Caco-2 (cell line): ENCODE results near the gene PDE11A. TPM values are rescaled to one million over a fixed set of nuclear protein-coding genes. Genes with fewer than 3 reads are reported as not detected.

Experiments
- BruUV-seq: library from RNA; stranded (reverse); fragments of 400-500 nt; replicated peaks from 2 replicates; lab custom pipeline; 2021; lab: Mats Ljungman, UMichigan
- CTCF ChIA-PET: fragments of 300-600 bp; sonication (Branson Sonifier 250); formaldehyde crosslinking; loops from one replicate; lab custom pipeline; 2022; ENCODE audit warnings: antibody characterized with exemption; lab: Charles Lee
- POLR2A ChIA-PET: fragments of 300-600 bp; sonication (Branson Sonifier 250); formaldehyde crosslinking; loops from one replicate; lab custom pipeline; 2022; ENCODE audit warnings: antibody characterized with exemption; lab: Charles Lee
- DNase-seq, 2 experiments: peaks; one replicate each; pipeline versions ENCODE4 v3.0.0 to v3.0.0-alpha.2; 2020 to 2022
- H3K27me3 ChIP-seq: replicated peaks from 2 replicates; pipeline ENCODE4 v1.6.0; 2011; ENCODE audit warnings: low read length; ENCODE audit not compliant: control insufficient read depth, insufficient read depth
- H3K36me3 ChIP-seq: 2 replicates; pipeline ENCODE4 v1.5.1; 2011; ENCODE audit warnings: low read length; ENCODE audit not compliant: control insufficient read depth, insufficient read depth
- H3K4me1 ChIP-seq: fragments of 250-450 bp; sonication (Bioruptor Pico); 2 replicates; pipeline ENCODE4 v1.5.1; 2020; ENCODE audit warnings: mild to moderate bottlenecking
- H3K4me3 ChIP-seq: 2 replicates; pipeline ENCODE4 v1.5.1; 2011; ENCODE audit warnings: low read depth, mild to moderate bottlenecking, control low read depth, low read length
- H3K9me3 ChIP-seq: fragments of 250-450 bp; sonication (Bioruptor Pico); 2 replicates; pipeline ENCODE4 v1.5.1; 2020; ENCODE audit warnings: mild to moderate bottlenecking, moderate library complexity
- H3K27ac Mint-ChIP-seq: one replicate; pipeline ENCODE4 v1.8.0; 2022; ENCODE audit warnings: mixed read lengths; ENCODE audit not compliant: unreplicated experiment
- H3K27me3 Mint-ChIP-seq: one replicate; pipeline ENCODE4 v1.8.0; 2022; ENCODE audit warnings: mixed read lengths; ENCODE audit not compliant: insufficient read depth, unreplicated experiment
- H3K36me3 Mint-ChIP-seq: one replicate; pipeline ENCODE4 v1.8.0; 2022; ENCODE audit warnings: mild to moderate bottlenecking, mixed read lengths; ENCODE audit not compliant: insufficient read depth, unreplicated experiment
- H3K4me1 Mint-ChIP-seq: one replicate; pipeline ENCODE4 v1.8.0; 2022; ENCODE audit warnings: low read depth, mixed read lengths; ENCODE audit not compliant: unreplicated experiment
- H3K4me3 Mint-ChIP-seq: one replicate; pipeline ENCODE4 v1.8.0; 2022; ENCODE audit warnings: mild to moderate bottlenecking, moderate library complexity, mixed read lengths; ENCODE audit not compliant: unreplicated experiment
- H3K9me3 Mint-ChIP-seq: one replicate; pipeline ENCODE4 v1.8.0; 2022; ENCODE audit warnings: mixed read lengths; ENCODE audit not compliant: unreplicated experiment
- intact Hi-C: fragments of 100-400 bp; cut with micrococcal nuclease; formaldehyde crosslinking; loops from one replicate; pipeline ENCODE4 v1.10.0; 2022; ENCODE audit not compliant: unreplicated experiment
- total RNA-seq: library from RNA; stranded (reverse); gene quantifications from 2 replicates; pipeline ENCODE4 v1.2.3, GENCODE V29; 2022
- TF ChIP-seq, protein P1 (sequence below), 2 experiments: fragments of 200-600 bp in 1 of 2; IDR thresholded peaks; 1 replicate in 1 of 2; 2 replicates in 1 of 2; pipeline versions ENCODE4 v1.5.1 to v1.8.0; 2011 to 2022; ENCODE audit warnings: antibody characterized with exemption in 1 of 2, control low read depth in 1 of 2, inconsistent platforms in 1 of 2, low read depth in 1 of 2, low read length in 1 of 2, mild to moderate bottlenecking in 1 of 2, moderate library complexity in 1 of 2; ENCODE audit not compliant: insufficient read depth in 1 of 2, severe bottlenecking in 1 of 2, unreplicated experiment in 1 of 2

The PDE11A gene
- total RNA-seq, 1 experiment from 2014 or later, result 0.25 TPM

- peak in 1 of 2 experiments; percentile 36 for DNase-seq
- no TSS peak for BruUV-seq
- TF ChIP-seq, protein P1, sequence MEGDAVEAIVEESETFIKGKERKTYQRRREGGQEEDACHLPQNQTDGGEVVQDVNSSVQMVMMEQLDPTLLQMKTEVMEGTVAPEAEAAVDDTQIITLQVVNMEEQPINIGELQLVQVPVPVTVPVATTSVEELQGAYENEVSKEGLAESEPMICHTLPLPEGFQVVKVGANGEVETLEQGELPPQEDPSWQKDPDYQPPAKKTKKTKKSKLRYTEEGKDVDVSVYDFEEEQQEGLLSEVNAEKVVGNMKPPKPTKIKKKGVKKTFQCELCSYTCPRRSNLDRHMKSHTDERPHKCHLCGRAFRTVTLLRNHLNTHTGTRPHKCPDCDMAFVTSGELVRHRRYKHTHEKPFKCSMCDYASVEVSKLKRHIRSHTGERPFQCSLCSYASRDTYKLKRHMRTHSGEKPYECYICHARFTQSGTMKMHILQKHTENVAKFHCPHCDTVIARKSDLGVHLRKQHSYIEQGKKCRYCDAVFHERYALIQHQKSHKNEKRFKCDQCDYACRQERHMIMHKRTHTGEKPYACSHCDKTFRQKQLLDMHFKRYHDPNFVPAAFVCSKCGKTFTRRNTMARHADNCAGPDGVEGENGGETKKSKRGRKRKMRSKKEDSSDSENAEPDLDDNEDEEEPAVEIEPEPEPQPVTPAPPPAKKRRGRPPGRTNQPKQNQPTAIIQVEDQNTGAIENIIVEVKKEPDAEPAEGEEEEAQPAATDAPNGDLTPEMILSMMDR (IDR thresholded peaks at IDR 0.05; ENCODE audit: insufficient read depth in 1 of 2, low read depth in 1 of 2, low read length in 1 of 2, severe bottlenecking in 1 of 2, unreplicated experiment in 1 of 2), result peak; percentile 48 to 73
- Histone ChIP-seq H3K4me1 (no peaks in the 10 kb centered on the region), H3K4me3 (no peak overlapping the region), H3K27me3 (no peaks in the 10 kb centered on the region), H3K9me3 (no peaks in the 10 kb centered on the region), H3K36me3 (no peaks in the 10 kb centered on the region)
- Mint-ChIP-seq H3K27ac (no peak overlapping the region), H3K4me1 (no peaks in the 10 kb centered on the region), H3K27me3 (peaks cover 2% of the 10 kb centered on the region), H3K4me3 (no peak overlapping the region), H3K36me3 (peaks cover 9% of the 10 kb centered on the region), H3K9me3 (no peaks in the 10 kb centered on the region)
- intact Hi-C loops, result loop anchor here (1.0 kb wide), 1 partner anchor 102 kb away; no protein-coding TSS in a partner anchor
- ChIA-PET CTCF (interaction anchor here (1.2 kb wide), 1 partner anchor 38 kb away, joined by 3 read pairs; no protein-coding TSS in a partner anchor), POLR2A (no interaction called here)
These were observed 450.1 kb downstream of the PDE11A start for GRCh38 chr2:177622521-177622920.

DNA sequence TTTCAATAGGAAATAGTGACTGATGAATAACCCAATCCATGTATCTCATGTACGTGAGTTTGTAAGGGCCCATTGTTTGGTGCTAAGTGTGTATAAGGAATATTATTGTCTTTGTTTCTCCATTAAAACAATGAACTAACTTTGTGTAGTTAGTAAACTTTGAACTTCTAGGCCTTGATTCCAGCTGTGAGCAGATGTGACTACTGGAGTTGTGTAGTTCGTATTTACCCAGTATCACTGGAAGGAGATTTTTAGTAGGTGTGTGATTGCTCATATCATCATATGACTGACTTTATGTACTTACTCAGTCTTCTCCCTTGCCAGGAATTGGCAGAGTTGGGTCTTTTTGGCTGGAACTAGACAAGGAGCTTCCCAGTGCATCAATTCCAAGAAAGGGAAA lies 452.6 kb downstream of the PDE11A start:
- no TSS peak for BruUV-seq
- TF ChIP-seq, protein P1 (IDR thresholded peaks at IDR 0.05; ENCODE audit: insufficient read depth in 1 of 2, low read depth in 1 of 2, low read length in 1 of 2, severe bottlenecking in 1 of 2, unreplicated experiment in 1 of 2), result no peak
- no peaks in the 10 kb centered on the region for H3K9me3 Mint-ChIP-seq
- H3K36me3 Mint-ChIP-seq, result peaks cover 9% of the 10 kb centered on the region
- H3K4me1 ChIP-seq, result no peaks in the 10 kb centered on the region
- CTCF ChIA-PET, result no interaction called here
- no peaks in the 10 kb centered on the region for H3K4me1 Mint-ChIP-seq
- DNase-seq, result no peak
- no peaks in the 10 kb centered on the region for H3K27me3 ChIP-seq
- no peaks in the 10 kb centered on the region for H3K9me3 ChIP-seq
- POLR2A ChIA-PET, result no interaction called here
- no peak overlapping the region for H3K4me3 ChIP-seq
- no peak overlapping the region for H3K27ac Mint-ChIP-seq
- H3K36me3 ChIP-seq, result no peaks in the 10 kb centered on the region
- peaks cover 2% of the 10 kb centered on the region for H3K27me3 Mint-ChIP-seq
- no peak overlapping the region for H3K4me3 Mint-ChIP-seq
- intact Hi-C loops, result no loop called here

GRCh38 chr2:177619461-177619860 lies 453.1 kb downstream of the PDE11A start:
- Histone ChIP-seq H3K4me3 (no peak overlapping the region), H3K27me3 (no peaks in the 10 kb centered on the region), H3K9me3 (no peaks in the 10 kb centered on the region), H3K36me3 (no peaks in the 10 kb centered on the region), H3K4me1 (no peaks in the 10 kb centered on the region)
- CTCF ChIA-PET, result no interaction called here
- Mint-ChIP-seq H3K27ac (no peak overlapping the region), H3K9me3 (no peaks in the 10 kb centered on the region), H3K4me1 (no peaks in the 10 kb centered on the region), H3K36me3 (peaks cover 9% of the 10 kb centered on the region), H3K27me3 (peaks cover 2% of the 10 kb centered on the region), H3K4me3 (peak overlapping the region; percentile 90)
- BruUV-seq, result no TSS peak
- no peak for DNase-seq
- TF ChIP-seq, protein P1 (IDR thresholded peaks at IDR 0.05; ENCODE audit: insufficient read depth in 1 of 2, low read depth in 1 of 2, low read length in 1 of 2, severe bottlenecking in 1 of 2, unreplicated experiment in 1 of 2), result no peak
- POLR2A ChIA-PET, result no interaction called here
- intact Hi-C loops, result no loop called here
